Testis (tissue), 3 donors: Measurements from ENCODE around the gene NFIX. TPM values are rescaled to one million over a fixed set of nuclear protein-coding genes. Genes with fewer than 3 reads are reported as not detected.

Source experiments
- DNase-seq: peaks from one replicate; pipeline ENCODE4 v3.0.0-alpha.2; 2019
- H3K27ac ChIP-seq, 2 donors: fragments of 200-600 bp; sonication (generic); one replicate each; pipeline ENCODE4 v1.5.1; 2019
- H3K27me3 ChIP-seq: fragments of 200-600 bp; sonication (generic); one replicate; pipeline ENCODE4 v1.5.1; 2019
- H3K36me3 ChIP-seq: fragments of 200-600 bp; sonication (generic); one replicate; pipeline ENCODE4 v1.5.1; 2017; ENCODE audit warnings: low read depth; ENCODE audit errors: missing control alignments
- H3K4me1 ChIP-seq: fragments of 200-600 bp; sonication (generic); one replicate; pipeline ENCODE4 v1.5.1; 2019
- H3K4me3 ChIP-seq, 2 donors: fragments of 200-600 bp; sonication (generic); one replicate each; pipeline ENCODE4 v1.5.1; 2017 to 2019
- H3K9me3 ChIP-seq: fragments of 200-600 bp; sonication (generic); one replicate; pipeline ENCODE4 v1.5.1; 2017
- POLR2A ChIP-seq: fragments of 450-650 bp; IDR thresholded peaks from one replicate; pipeline ENCODE4 v1.6.1; 2017; ENCODE audit warnings: antibody characterized with exemption, mild to moderate bottlenecking, moderate library complexity
- WGBS, 2 donors: methylation state at CpG; one replicate each; pipeline ENCODE4 v1.1.5; 2018; 5-methylcytosine and 5-hydroxymethylcytosine counted together
- intact Hi-C: fragments of 100-400 bp; cut with DNase I; formaldehyde crosslinking; loops from one replicate; pipeline ENCODE4 v1.15.1; 2023; ENCODE audit warnings: low total_unique reads
- polyA plus RNA-seq: library from polyadenylated mRNA; stranded (reverse); fragments of 350-450 nt; fragmentation: Illumina TruSeq; extraction: RNeasy Lipid Tissue Mini Kit (QIAGEN cat#74804); gene quantifications from one replicate; pipeline ENCODE4 v1.2.3, GENCODE V29; 2014; ENCODE audit warnings: low read depth, low replicate concordance; ENCODE audit not compliant: insufficient read depth
- total RNA-seq, 2 donors: library from RNA; depleted of rRNA; stranded (reverse); fragments of >200 nt; gene quantifications; one replicate each; pipeline ENCODE4 v1.2.3, GENCODE V29; 2016
- TF ChIP-seq, protein P1 (sequence below), 3 experiments: fragments of 450-650 bp in 2 of 3; fragments of 200-600 bp in 1 of 3; sonication (generic) in 1 of 3; IDR thresholded peaks; one replicate each; pipeline ENCODE4 v1.5.1; 2016 to 2019; ENCODE audit warnings: antibody characterized with exemption in 3 of 3, mild to moderate bottlenecking in 2 of 3, moderate library complexity in 1 of 3

NFIX gene
- total and polyA plus RNA-seq, 3 donors from 2014 or later = 47.4 to 62.4 (median 51.7) TPM

DNA sequence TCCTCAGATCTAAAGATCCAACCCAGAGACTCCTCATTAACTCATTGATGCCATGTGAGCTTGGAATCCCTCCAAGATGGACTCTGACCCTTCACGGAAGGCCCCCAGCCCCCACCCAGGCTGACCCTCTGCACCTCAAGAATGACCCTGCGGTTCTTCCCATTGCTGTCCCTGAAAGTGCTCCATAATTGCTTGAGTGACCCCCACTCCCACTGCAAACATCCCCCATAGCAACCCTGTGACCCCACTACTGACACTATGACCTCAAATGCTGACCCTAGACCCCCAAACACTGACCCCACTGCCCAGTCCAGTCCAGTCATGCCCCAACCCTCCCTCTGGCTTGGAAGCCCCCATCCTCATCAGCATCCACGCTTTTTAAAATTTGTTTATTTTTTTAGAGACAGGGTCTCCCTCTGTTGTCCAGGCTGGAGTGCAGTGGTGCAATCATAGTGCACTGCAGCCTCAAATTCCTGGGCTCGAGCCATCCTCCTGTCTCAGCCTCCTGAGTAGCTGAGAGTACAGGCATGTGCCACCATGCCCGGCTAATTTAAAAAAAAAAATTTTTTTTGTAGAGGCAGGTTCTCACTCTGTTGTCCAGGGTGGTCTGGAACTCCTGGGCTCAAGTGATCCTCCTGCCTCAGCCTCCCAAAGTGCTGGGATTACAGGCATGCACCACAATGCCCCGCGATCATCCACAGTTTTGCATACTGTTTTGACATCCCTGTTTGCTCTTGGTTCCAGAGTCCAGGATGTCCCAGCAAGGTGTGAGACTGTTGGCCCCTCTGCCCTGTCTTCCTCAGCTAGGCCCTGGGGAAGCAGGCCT is 106.5 kb downstream of the NFIX start:
- WGBS, 2 donors = 75% methylated on average over 7 of the region's 7 CpGs
- peaks cover 22% of the 10 kb centered on the region for H3K4me1 ChIP-seq

DNA sequence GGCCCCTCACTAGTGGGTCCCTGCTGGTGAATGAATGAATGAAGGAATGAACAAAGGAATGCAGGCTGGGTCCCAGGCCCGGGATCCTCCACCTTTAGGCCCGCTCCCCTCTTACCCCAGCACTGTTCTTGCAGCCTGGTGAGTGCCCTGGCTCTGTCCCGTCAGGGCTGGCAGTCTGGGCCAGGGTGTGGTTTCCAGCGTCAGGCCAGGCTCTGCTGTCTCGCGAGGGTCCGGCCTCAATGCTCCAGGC is 107.1 kb downstream of the NFIX start:
- DNase-seq = no peak
- H3K27me3 ChIP-seq = no peaks in the 10 kb centered on the region
- no peaks in the 10 kb centered on the region for H3K9me3 ChIP-seq
- no peak for TF ChIP-seq POLR2A
- TF ChIP-seq, protein P1, sequence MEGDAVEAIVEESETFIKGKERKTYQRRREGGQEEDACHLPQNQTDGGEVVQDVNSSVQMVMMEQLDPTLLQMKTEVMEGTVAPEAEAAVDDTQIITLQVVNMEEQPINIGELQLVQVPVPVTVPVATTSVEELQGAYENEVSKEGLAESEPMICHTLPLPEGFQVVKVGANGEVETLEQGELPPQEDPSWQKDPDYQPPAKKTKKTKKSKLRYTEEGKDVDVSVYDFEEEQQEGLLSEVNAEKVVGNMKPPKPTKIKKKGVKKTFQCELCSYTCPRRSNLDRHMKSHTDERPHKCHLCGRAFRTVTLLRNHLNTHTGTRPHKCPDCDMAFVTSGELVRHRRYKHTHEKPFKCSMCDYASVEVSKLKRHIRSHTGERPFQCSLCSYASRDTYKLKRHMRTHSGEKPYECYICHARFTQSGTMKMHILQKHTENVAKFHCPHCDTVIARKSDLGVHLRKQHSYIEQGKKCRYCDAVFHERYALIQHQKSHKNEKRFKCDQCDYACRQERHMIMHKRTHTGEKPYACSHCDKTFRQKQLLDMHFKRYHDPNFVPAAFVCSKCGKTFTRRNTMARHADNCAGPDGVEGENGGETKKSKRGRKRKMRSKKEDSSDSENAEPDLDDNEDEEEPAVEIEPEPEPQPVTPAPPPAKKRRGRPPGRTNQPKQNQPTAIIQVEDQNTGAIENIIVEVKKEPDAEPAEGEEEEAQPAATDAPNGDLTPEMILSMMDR (IDR thresholded peaks at IDR 0.05) = no peak
- 16 to 28% methylated on average over 3 to 4 of the region's 7 CpGs for WGBS, 2 donors
- intact Hi-C loops = no loop called here
- peak overlapping the region; percentile 58 to 84 for H3K27ac ChIP-seq
- H3K4me1 ChIP-seq = peaks cover 22% of the 10 kb centered on the region
- H3K4me3 ChIP-seq = peak overlapping the region; percentile 42 to 51
- H3K36me3 ChIP-seq = no peaks in the 10 kb centered on the region

More for the DNA sequence above, 106.5 kb downstream of the NFIX start:
- TF ChIP-seq, protein P1 (IDR thresholded peaks at IDR 0.05) = no peak
- TF ChIP-seq POLR2A = no peak
- peak overlapping the region; percentile 42 to 51 for H3K4me3 ChIP-seq
- DNase-seq = no peak
- H3K27ac ChIP-seq = peak overlapping the region; percentile 58 to 84
- no peaks in the 10 kb centered on the region for H3K36me3 ChIP-seq
- H3K9me3 ChIP-seq = no peaks in the 10 kb centered on the region
- intact Hi-C loops = no loop called here
- H3K27me3 ChIP-seq = no peaks in the 10 kb centered on the region

DNA sequence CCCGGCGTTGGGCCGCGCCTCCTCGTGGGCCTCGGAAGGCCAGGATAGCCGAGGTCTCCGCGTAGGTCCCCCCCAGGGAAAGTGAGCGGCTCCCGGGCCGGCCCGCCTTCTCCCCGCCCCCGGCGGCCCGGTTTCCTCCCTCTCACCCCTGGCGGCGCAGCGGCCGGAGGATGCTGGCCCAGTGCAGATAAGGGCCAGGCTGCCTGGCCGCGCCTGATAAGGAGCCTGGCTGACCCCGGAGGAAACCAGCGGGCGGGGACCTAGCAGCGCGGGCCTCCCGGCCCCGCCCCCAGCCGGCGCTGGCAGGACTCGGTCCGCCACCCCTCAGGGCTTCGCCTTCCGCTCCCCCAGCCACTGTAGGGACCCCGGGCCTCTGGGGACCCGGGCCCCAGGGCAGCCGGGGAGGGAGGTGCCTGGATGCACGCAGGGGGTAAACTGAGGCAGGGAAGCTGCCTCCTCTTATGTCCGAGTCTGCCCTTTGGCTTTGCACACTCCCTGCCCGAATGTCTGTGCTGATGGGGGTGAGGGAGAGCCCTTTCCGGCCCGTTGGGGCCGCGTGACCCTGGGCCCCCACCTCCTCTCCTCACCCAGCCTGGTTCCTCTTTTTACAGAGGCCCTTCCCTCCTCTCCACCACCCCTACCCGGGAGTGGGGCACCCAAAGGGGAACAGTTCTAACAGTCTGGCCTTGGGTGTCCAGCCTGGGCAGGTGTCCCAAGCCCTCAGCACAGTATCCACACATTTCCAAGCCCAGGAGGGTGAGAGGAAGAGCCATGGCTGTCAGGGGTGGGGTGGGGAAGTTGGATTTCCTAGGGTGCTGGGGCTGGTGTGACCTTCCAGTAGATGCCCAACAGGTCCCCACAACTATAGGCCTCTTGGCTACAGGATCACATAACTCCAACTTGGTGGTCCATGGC is 107.6 kb downstream of the NFIX start, which contains the start of gene LYL1:
Gene LYL1, minus strand, starts transcription at position 193 of the 915 bp plus-strand sequence. CDS start 1,687 bp downstream, outside the sequence.
- Histone ChIP-seq H3K27me3 (no peaks in the 10 kb centered on the region), H3K4me3 (peak within 1 kb of the TSS; percentile 42 to 51), H3K27ac (peak within 1 kb of the TSS; percentile 58 to 84), H3K4me1 (peaks cover 19% of the 10 kb centered on the region), H3K9me3 (no peaks in the 10 kb centered on the region), H3K36me3 (no peaks in the 10 kb centered on the region)
- intact Hi-C loops = no loop called here
- peak; percentile 81 for DNase-seq
- WGBS, 2 donors = 2 to 6% methylated on average over 7 to 31 of the region's 47 CpGs
- TF ChIP-seq, protein P1 (IDR thresholded peaks at IDR 0.05) = no peak
- no peak for TF ChIP-seq POLR2A

DNA sequence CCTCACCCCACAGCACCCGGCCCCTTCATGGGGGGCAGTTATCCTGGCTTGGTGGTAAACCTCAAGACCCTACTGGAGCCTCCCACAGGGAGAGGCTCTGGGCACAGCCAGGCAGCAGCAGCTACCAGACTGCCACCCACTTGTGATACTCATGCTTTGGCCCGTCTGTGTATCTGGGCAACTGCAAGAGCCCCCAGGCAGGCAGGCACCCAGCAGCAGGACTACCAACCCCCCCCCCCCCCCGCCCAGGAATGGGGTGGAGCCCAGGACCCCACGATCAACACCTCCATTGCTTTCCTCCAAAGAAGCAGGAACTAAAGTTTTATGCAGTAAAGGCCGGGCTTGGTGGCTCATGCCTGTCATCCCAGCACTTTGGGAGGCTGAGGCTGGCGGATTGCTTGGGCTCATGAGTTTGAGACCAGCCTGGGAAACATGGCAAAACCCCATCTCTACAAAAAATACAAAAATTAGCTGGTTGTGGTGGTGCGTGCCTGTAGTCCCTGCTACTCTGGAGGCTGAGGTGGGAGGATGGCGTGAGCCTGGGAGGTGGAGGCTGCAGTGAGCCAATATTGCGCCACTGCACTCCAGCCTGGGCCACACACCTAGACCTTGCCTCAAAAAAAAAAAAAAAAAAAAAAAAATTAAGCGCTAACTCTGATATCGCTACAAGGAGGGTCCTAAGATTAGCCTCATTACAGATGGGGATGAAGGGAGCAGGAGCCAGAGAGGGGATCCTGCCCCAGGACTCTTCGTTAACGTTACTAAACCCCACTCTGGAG is 108.5 kb downstream of the NFIX start:
- intact Hi-C loops = no loop called here
- 68 to 69% methylated on average over 9 to 13 of the region's 13 CpGs for WGBS, 2 donors
- H3K36me3 ChIP-seq = no peaks in the 10 kb centered on the region
- peak overlapping the region in 1 of 2 donors; percentile 44 for H3K4me3 ChIP-seq
- TF ChIP-seq, protein P1 (IDR thresholded peaks at IDR 0.05) = no peak
- TF ChIP-seq POLR2A = no peak
- peak overlapping the region; percentile 58 to 84 for H3K27ac ChIP-seq
- no peaks in the 10 kb centered on the region for H3K9me3 ChIP-seq
- H3K27me3 ChIP-seq = no peaks in the 10 kb centered on the region
- peaks cover 16% of the 10 kb centered on the region for H3K4me1 ChIP-seq
- no peak for DNase-seq
